GM12801 (cell line): Measurements from ENCODE around the gene DNAJA3.

ENCODE experiments used
- TF ChIP-seq, protein P1 (sequence below): IDR thresholded peaks from one replicate; pipeline ENCODE4 v1.5.1; 2011; ENCODE audit warnings: control low read depth; ENCODE audit not compliant: insufficient read length; ENCODE audit errors: extremely low read depth

Gene DNAJA3

DNA sequence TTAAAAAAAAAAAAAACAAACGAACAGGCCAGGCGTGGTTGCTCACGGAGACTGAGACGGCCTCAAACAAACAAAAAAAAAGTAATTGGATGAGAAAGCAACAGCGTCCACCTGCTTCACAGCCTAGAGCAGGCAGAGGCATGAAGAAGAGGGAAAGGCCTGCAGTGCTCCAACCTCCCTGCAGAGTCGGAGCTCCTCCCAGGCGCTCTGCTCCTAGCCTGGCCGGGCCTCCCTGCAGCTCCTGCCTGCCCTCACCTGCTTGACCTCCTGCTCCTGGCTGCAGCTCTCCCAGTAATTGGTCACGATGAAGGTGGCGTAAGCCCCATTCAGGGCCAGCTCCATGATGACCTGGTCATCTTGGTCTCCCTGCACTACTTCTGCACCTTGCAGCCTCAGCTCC is 43.3 kb downstream of the DNAJA3 start:
- TF ChIP-seq, protein P1, sequence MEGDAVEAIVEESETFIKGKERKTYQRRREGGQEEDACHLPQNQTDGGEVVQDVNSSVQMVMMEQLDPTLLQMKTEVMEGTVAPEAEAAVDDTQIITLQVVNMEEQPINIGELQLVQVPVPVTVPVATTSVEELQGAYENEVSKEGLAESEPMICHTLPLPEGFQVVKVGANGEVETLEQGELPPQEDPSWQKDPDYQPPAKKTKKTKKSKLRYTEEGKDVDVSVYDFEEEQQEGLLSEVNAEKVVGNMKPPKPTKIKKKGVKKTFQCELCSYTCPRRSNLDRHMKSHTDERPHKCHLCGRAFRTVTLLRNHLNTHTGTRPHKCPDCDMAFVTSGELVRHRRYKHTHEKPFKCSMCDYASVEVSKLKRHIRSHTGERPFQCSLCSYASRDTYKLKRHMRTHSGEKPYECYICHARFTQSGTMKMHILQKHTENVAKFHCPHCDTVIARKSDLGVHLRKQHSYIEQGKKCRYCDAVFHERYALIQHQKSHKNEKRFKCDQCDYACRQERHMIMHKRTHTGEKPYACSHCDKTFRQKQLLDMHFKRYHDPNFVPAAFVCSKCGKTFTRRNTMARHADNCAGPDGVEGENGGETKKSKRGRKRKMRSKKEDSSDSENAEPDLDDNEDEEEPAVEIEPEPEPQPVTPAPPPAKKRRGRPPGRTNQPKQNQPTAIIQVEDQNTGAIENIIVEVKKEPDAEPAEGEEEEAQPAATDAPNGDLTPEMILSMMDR = no peak

DNA sequence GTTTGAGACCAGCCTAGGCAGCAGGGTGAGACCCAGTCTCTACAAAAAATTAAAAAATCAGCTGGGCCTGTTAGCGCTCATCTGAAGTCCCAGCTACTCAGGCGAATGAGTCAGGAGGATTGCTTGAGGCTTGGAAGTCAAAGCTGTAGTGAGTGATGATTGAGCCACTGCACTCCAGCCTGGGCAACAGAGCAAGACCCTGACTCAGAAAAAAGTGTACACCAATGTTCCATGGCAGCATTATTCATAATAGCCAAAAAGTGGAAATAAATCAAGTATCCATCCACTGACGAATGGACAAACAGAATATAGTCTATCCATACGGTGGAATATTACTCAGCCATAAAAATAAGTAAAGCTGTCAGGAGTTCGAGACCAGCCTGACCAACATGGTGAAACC is 46.2 kb downstream of the DNAJA3 start:
- TF ChIP-seq, protein P1 = no peak

DNA sequence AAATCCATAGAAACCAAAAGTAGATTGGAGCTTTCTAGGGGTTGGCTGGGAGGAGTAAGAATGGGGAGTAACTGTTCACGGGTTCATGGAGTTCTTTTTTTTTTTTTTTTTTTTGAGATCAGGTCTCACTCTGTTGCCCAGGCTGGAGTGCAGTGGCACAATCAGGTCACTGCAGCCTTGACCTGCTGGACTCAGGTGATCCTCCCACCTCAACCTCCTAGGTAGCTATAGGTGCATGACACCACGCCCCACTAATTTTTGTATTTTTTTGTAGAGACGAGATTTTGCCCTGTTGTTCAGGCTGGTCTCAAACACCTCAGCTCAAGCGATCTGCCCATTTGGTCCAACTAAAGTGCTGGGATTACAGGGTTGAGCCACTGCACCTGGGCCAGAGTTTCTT is 47.2 kb downstream of the DNAJA3 start:
- TF ChIP-seq, protein P1 = no peak

DNA sequence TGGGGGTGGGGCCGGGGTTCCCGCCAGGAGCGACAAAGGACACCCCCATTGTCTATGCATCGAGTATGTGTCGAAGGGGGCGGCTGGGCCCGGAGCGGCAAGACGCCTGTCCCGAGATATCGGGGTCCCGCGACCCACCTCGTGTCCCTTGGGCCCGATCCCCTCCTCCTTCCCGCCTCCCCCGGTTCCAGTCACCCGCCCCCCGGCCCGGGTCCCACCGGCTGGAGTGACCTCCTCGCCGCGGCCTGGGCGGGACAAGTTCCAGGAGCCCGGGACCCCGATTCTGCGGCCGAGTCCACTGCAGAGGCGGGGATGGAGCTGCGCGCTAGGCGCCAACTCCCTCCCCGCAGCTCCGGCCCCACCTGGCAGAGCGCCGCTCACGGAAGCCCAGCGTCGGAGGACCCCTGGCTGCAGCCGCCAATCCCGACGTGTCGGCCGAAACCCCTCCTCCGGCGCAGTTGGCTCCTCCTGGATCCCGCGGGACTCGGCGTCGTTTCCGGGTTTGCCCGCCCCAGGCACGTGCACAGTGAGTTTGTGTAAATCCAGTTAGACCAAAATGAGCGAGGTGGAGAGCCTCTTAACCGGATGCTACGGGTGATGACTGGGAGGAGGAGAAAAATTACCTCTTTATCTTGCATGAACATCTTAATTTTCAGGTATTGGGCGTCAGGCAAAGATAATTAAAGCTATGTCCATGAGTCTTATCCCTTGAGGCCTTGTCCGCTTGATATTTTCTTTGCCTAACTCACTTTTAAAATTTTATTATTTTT is 48.7 kb downstream of the DNAJA3 start, which contains the start of gene NMRAL1:
Gene NMRAL1, minus strand, starts transcription at position 434 of the 770 bp plus-strand sequence. CDS start 493 bp downstream, outside the sequence.
- TF ChIP-seq, protein P1 = no peak

DNA sequence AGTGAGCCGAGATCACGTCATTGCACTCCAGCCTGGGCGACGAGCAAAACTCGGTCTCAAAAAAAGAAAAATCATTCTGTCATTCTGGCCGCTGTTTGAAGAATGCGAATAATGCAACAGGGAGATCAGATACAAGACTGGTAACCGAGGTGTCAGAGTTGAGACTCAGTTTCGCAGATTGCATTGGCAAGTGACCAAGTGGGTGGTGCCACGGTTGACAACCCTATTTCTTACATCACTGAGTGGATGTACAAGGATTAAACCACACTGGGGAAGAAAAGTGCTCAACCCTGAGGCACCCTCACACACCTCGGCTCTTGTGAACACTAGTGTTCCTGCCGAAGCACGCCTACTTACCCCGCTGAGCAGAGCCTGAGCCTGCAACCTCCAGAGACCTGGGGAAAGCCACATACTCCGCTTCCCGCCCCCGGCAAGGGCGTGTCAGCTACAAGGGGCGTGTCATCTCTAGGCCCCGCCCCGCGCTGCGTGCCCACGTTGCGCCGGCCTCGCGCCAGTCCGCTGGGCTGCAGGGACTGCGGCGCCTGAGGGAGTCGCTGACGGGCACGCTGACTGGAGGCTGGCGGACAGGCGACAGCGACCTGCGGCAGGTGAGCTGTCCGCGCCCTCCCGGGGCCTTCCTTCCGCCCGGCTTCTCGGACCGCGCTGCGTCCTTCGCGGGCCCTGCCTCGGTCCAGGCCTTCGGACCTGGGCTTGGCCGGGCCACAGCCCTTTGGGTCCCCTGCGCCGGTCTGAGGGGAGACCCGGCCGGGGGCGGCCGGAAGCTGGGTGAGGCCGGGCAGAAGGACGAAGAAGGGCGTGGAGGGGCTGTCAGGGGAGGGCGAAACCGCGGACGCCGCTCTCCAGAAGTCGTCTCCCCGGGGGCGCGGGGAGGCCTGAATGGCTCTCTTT is 50.5 kb downstream of the DNAJA3 start, which contains the start of gene HMOX2:
Gene HMOX2, plus strand, starts transcription at position 519 of the 909 bp plus-strand sequence. CDS start 29,127 bp downstream, outside the sequence.
- TF ChIP-seq, protein P1 = no peak

DNA sequence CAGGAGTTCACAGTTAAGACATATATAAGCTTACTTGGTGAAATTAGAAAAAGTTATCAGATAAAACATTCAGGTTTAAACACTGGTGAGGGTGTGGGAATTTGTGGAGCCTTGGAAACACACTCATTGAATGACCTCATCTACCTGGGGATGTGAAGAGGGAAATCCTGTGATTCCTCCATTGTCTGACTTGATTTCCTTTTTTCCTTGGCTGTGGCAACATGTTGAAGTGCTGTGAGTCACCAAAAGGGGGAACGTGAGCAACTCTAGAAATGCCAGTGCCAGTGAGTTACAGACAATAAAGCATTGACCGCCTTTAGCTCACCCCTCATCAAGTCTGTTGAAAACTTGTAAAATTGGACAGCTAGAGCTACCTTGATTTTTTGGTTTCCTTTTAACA is 52.3 kb downstream of the DNAJA3 start:
- TF ChIP-seq, protein P1 = no peak

DNA sequence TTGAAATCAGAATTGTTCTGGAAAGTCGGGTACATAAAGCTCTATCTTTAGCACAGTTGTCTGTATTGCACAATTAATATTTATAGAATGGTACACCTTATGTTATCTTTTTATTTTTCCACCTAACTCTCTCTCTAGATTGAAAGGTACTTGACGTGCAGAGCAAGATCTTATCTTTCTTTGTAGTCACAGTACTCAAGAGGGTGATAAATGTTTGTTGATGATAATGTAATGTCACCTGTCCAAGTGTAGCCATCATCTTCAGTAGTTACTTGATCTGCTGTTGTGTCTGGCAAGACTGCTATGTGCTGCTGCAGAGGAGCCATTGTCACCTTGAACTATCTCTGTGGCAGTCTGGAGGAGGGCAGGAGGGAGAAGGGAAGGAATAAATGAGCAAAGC is 55.9 kb downstream of the DNAJA3 start:
- TF ChIP-seq, protein P1 = no peak
